Measurements from ENCODE around the gene ANXA2R.
"Not testable (repeated sequence)": the region's sequence is repeated elsewhere in the genome, so short reads cannot be mapped to it uniquely, and the experiment has no call there.

ANXA2R gene

DNA sequence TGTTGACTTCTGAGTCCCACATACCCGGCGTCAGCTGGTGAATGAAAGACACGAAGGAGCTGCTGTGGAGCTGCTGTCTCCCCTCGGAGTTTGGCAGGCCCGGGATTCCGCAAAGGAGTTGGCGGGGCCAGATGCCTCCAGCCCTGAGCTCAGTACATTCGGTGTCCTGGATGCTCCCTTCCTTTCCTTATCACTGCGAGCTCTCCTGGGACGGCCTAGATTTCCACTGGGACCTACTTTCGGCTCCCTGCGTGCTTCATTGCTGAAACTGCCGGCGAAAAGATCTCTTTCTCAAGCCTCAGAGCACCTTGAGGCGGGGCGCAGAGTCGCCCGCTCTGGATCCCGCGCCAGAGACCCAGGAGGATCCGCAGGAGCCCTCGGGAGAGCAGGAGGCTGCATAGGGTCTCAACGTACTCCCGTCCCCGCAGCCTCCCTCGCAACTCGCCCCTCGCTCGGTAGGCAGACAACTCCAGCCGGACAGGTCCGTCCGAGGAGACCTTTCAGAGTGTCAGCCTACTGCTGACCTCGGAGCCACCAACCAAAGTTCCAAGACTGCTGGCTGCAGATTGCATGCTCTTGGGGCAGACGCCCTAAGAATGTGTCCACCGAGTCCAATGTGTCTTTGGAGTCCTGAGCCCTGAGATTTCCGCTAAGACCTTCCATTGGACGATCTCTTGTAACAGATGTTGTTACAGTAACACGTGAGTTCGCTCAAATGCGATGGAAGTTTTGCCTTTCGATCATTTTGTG is 6.1 kb downstream of the ANXA2R start:
- DNase-seq, result no peak

GRCh38 chr5:43027054-43027785 is 12.9 kb downstream of the ANXA2R start:
- no peak for DNase-seq

- not testable (repeated sequence) for DNase-seq
Measured at GRCh38 chr5:43025184-43025950, 14.8 kb downstream of the ANXA2R start.

DNA sequence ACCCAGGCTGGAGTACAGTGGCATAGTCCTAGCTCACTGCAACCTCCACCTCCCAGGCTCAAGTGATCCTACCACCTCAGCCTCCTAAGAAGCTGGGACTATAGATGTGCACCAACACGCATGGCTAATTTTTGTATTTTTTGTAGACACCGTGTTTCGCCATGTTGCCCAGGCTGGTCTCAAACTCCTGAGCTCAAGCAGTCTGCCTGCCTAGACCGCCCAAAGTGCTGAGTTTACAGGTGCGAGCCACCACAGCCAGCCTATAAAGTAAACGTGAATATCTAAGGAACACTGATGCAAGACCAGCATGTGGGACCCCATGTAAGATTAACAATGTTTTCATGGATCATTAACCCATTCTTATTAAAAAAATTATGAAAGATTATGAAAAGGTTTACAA is 15.9 kb downstream of the ANXA2R start:
- DNase-seq, result no peak

DNA sequence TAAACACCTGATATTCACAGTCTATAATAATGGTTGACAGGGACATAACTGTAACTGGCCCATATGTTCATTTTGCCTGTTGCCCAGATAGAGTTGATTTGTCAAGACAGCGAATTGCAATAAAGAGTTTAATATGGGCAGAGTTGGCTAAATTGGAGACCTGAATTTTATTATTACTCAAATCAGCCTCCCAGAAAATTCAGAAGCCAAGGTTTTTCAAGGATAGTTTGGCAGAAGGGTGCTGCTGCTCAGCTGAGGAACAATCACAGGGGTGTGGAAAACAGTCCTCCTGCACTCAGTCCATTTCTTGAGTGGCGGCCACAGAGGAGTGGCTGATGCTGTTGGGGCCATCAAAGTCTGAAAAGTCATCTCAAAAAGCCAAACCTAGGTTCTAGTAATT is 19.0 kb downstream of the ANXA2R start:
- no peak for DNase-seq

DNA sequence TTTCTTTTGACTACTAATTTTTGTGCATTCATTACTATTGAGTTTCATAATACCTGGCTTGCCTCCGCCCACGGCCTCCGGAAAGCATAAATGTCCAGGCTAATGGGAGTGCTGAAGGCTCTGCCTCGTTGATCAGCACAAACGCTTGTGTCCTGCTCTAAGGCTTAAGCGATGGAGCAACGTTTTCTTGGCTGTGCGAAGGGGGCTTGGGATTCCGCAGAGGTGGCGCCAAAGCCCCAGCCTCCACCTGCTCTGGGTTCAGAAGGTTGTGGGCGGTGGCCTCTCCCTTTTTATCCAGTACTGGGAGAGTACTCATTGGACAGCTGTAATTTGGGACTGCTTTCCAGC is 19.7 kb downstream of the ANXA2R start:
- no peak for DNase-seq

DNA sequence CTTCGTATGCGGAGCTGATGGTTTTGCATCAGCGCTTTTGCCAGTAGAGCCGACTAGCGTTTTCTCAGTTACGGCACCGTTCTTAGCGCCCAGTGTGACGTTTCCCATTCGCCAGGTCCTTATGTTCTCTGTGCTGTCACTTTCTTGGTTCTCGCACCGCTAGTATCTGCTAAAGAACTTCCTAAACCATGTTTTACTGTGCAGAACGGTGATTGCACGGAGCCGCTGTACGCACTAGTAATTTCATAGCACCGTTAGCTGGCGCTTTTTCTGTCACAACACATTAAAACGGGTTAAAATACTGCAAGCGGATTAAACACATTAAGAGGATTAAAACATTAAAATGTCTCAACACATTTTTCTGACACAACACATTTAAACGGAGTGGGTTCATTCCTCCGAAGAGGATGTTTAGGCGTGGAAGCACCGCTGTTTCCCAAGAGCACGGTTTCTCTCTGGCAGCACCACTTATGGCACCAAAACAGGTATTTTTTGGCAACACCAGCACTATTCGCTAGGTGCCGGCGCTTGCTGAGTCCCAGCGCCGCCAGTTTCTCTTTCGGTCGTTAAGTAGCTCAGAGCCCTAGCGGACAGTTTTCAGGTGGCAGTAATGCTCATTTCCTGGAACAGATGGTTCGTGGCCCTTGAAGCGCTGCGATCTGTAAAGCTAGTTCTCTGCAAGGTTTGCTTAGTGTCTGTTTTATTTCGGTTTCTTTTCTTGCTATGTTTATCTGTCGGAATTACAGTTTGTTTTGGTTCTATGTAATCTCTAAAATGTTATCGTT is 20.3 kb downstream of the ANXA2R start:
- DNase-seq, result peak; percentile 69

DNA sequence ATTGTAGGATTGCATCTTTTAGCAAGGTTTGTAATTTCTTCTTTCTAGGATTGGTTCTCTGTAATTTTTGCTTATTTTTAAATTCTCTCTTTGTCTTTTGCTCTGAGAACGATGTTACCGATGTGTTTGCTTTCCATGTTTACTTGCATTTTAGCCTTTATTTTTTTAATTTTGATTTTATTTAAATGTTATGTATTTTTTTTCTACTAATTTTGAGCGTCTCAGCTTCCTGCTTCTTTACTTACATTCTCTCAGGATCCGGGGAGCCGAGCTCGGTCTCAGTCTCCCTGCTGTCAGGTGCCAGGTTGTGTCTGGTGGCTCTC is 20.9 kb downstream of the ANXA2R start:
- no peak for DNase-seq

GRCh38 chr5:43017428-43017815 is 22.7 kb downstream of the ANXA2R start:
- DNase-seq, result no peak

DNA sequence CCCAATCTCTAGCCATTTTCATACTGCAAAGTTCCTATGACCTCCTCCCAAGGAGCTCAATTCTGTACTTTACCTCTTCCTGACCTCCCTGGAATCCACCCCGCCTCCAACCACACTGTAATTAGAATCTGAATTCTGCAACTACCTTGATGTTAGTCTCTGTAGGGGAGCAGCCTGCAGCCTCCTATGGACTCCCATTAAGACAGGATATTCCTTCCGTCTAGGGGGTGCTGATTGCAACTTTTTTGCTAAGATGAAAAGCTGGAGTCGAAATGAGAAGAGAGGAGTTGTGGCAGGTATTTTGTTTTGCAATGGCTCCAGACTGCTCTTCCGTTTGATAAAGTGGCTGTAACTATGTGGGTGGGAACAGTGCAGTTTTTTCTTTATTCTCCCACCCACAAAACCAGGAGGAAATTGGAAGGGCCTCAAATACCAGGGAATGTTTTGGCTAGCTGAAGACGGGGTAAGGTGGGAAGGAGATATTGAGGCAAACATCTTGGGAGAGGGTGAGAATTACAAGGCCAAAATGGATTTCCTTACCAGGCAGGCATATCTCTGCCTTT is 23.8 kb downstream of the ANXA2R start:
- no peak for DNase-seq

DNA sequence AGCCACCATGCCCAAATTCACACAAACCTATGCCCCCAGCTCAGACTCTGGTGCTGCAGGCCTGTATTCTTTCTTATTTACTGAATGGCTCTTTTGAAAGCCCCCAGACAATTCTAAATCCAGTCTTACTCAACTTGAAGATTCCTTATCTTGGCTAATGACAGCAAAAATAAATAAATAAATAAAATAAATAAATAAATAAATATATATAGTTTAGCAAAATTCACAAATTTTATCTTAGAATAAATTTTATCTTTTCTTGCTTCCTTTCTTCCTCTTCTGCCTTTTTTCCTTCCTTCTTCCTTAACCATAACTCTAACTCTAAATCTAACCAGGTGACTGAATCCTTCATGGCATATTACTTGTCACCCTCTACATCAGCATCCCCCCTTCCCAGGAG is 25.6 kb downstream of the ANXA2R start:
- DNase-seq, result no peak

- DNase-seq, result no peak
Measured at GRCh38 chr5:43010935-43011315, 29.2 kb downstream of the ANXA2R start.

- DNase-seq, result peak; percentile 91
Measured at GRCh38 chr5:43008363-43009153, 31.6 kb downstream of the ANXA2R start.

- peak; percentile 73 for DNase-seq
Measured at GRCh38 chr5:43007911-43008362, 32.2 kb downstream of the ANXA2R start.

DNA sequence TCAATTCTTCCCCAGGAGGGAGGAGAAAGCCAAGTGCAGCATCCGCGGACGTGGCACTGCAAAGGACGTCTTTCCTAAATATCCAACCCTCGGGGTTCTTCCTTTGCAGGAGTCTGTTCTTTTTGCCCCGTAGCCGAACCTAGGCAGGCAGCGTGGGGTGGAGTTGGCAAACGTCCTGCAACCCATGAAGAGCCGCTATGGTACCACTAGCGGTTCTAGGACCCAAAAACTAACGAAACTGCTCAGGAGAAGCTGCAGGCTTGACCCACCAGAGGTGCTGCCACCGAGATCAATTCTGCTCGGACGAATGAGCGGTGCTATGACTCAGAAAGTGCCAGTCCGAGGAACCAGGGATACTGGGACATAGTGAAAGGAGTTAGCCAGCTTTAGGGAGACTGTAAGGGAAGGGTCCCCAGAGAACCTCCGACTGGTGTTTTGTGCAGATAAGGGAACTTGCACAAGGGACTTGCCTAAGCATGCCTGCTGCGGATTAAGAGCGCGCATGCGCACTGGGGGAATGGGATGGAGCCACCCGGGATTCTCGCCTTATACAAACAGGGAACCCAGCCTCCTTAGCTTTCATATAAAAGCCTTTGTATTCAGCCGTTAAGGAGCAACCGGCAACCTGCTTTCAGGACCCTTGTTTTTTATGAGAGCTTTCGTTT is 32.7 kb downstream of the ANXA2R start:
- peak; percentile 64 for DNase-seq

DNA sequence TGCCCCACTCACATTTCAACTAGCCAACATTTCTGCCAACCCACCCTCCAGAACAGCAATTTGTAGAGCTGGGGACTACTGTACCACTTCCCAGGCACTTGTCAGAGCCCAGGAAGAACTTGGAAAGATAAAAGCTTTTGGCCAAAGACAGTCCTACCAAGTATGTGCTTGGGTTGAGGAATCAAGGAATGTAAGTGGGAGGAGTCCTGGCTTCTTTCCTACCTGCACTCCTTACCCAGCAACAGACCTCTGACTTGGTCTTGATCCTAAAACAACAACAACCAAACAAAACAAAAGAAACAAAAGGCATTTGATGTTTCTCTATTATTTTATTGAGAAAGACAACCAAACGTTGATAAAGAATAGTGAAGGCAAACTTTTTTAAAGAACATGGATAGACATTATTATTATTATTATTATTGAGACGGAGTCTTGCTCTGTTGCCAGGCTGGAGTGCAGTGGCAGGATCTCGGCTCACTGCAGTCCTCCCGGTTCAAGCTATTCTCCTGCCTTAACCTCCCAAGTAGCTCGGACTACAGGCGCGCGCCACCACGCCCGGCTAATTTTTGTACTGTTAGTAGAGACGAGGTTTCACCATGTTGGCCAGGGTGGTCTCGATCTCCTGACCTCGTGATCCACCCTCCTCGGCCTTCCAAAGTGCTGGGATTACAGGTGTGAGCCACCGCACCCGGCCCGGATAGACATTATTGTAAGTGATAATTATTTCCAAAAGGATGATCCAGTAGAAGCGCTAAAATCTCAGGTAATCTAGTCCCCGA is 33.5 kb downstream of the ANXA2R start:
- no peak for DNase-seq

DNA sequence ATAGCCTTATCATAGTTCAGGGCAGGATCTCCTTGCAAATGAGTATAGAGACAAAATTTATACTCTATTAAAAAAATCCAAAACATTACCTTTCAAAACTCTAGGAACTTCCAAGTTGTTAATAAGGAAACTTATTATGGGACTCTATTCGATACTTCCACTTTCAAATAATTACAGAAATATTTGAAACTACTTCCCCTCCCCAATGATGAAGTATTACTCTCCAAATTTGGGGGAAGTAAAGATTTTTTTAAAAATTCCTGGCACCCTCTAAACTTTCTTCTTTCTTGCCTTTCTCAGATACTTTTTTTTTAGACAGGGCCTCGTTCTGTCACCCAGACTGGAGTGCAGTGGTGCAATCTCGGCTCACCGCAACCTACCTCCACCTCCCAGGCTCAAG is 35.1 kb downstream of the ANXA2R start:
- no peak for DNase-seq

DNA sequence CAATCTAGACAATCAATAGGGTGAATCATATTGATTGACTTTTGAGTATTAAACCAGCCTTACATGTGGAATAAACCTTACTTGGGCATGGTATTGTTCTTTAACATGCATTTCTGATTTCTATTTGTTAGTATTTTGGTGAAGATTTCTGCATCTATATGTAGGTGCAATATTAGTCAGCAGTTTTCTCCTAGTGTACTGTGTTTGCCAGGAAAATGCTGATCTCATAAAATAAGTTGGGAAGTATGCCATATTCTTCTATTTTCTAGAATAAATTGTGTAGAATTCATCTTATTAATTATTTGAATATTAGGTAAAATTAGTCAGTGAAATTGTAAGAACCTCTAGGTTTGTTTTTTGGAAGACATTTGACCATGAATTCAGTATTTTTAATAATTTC is 38.4 kb downstream of the ANXA2R start:
- no peak for DNase-seq

DNA sequence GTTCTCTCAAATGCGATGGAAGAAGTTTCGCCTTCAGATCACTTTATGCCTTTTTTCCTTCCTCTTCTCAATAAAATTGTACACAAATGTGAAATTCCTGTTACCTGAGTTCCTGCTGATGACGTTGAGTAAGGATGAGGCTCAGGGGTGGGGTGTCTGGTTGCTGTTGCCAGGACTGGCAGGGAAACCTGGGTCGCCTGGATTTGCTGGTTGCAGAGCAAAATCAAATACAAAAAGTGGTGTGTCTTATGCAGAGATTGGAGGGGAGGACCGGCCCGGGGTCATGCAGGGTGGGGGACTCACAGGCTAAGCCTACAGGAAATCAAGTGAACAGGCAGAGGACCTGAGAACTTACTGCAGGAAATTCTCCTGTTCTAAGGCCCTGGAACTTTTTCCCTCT is 39.2 kb downstream of the ANXA2R start:
- no peak for DNase-seq

DNA sequence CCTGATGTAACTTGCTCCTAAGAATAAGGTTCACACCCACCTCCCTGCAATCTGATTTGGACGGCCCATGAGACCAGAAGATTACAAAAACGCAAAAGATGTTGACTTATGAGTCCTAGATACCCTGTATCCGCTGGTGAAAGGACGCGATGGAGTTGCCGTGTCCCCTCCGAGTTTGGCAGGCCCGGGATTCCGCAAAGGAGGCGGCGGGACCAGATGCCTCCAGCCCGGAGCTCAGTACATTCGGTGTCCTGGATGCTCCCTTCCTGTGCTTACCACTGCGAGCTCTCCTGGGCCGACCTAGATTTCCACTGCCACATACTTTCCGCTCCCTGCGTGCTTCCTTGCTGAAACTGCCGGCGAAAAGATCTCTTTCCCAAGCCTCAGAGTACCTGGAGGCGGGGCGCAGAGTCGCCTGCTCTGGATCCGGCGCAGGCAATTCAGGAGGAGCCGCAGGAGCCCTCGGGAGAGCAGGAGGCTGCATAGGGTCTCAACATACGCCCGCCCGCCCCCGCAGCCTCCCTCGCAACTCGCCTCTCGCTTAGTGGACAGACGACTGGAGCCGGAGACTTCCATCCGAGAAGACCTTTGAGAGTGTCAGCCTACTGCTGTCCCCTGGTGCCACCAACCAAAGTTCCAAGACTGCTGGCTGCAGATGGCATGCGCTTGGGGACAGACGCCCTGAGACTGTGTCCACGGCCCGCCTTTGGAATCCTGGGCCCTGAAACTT is 39.8 kb downstream of the ANXA2R start:
- no peak for DNase-seq
